GM12878 (cell line): ENCODE data around the gene CHD6. TPM values are rescaled to one million over a fixed set of nuclear protein-coding genes. Genes with fewer than 3 reads are reported as not detected.

Source experiments
- ATAC-seq: fragments of 200-7000 bp; cut with Tn5 transposase; 3 replicates; pipeline ENCODE4 v1.9.1; 2020; ENCODE audit warnings: mild to moderate bottlenecking, moderate library complexity
- BruUV-seq: library from RNA; stranded (reverse); fragments of 400-500 nt; replicated peaks from 2 replicates; lab custom pipeline; 2021; lab: Mats Ljungman, UMichigan
- CTCF ChIA-PET: fragments of 300-600 bp; sonication (Branson Sonifier 250); formaldehyde crosslinking; extraction: SDS; loops from one replicate; lab custom pipeline; 2021; ENCODE audit warnings: inconsistent platforms; lab: Yijun Ruan, JAX
- POLR2A ChIA-PET: fragments of 350-600 bp; formaldehyde crosslinking; extraction: SDS; loops from one replicate; lab custom pipeline; 2021; ENCODE audit warnings: inconsistent platforms; lab: Charles Lee
- RAD21 ChIA-PET: fragments of 300-600 bp; sonication (Branson Sonifier 250); formaldehyde crosslinking; loops from one replicate; lab custom pipeline; 2023; ENCODE audit warnings: antibody characterized with exemption; ENCODE audit not compliant: unreplicated experiment; lab: Charles Lee
- SMC1A ChIA-PET: fragments of 300-600 bp; sonication (Branson Sonifier 250); formaldehyde crosslinking; loops from one replicate; lab custom pipeline; 2023; ENCODE audit not compliant: unreplicated experiment, uncharacterized antibody; lab: Charles Lee
- DNase-seq: peaks from one replicate; pipeline ENCODE4 v3.0.0-alpha.2; 2011; ENCODE audit warnings: low read depth, low spot score
- FAIRE-seq: peaks from 3 replicates; lab custom pipeline; 2011; peaks lifted over from hg19 to GRCh38; lab: Jason Lieb, UNC
- H2AFZ ChIP-seq: 2 replicates; pipeline ENCODE4 v1.6.0; 2011; ENCODE audit warnings: low read depth, low read length, control low read depth; ENCODE audit not compliant: control insufficient read depth
- H3K27ac ChIP-seq: 2 replicates; pipeline ENCODE4 v1.5.1; 2011; ENCODE audit warnings: control low read depth; ENCODE audit not compliant: control insufficient read depth, insufficient read depth
- H3K27me3 ChIP-seq, 2 experiments: replicated peaks in 1 of 2; 2 replicates each; pipeline versions ENCODE4 v1.6.0 to v1.6.1; 2011; ENCODE audit warnings: low read length in 1 of 2; ENCODE audit not compliant: control insufficient read depth in 2 of 2, insufficient read depth in 2 of 2
- H3K36me3 ChIP-seq, 2 experiments: 2 replicates each; pipeline ENCODE4 v1.5.1; 2011; ENCODE audit warnings: low read length in 1 of 2; ENCODE audit not compliant: control insufficient read depth in 2 of 2, insufficient read depth in 2 of 2
- H3K4me1 ChIP-seq: 2 replicates; pipeline ENCODE4 v1.6.1; 2011; ENCODE audit warnings: mild to moderate bottlenecking, low read length, moderate library complexity, mixed read lengths; ENCODE audit not compliant: control insufficient read depth, insufficient read depth
- H3K4me2 ChIP-seq: 2 replicates; pipeline ENCODE4 v1.6.0; 2011; ENCODE audit warnings: control low read depth; ENCODE audit not compliant: control insufficient read depth, insufficient read depth
- H3K4me3 ChIP-seq: fragments of 200-600 bp; sonication (generic); 2 replicates; pipeline ENCODE4 v1.5.1; 2016
- H3K79me2 ChIP-seq: 2 replicates; pipeline ENCODE4 v1.6.0; 2011; ENCODE audit warnings: low read length; ENCODE audit not compliant: control insufficient read depth, insufficient read depth
- H3K9ac ChIP-seq: 2 replicates; pipeline ENCODE4 v1.8.0; 2011; ENCODE audit warnings: low read length, control low read depth, mixed read lengths; ENCODE audit not compliant: control insufficient read depth, insufficient read depth
- H3K9me3 ChIP-seq: replicated peaks from 3 replicates; pipeline ENCODE4 v1.5.1; 2011; ENCODE audit warnings: mild to moderate bottlenecking, low read length; ENCODE audit not compliant: control insufficient read depth, insufficient read depth
- H4K20me1 ChIP-seq: 2 replicates; pipeline ENCODE4 v1.6.0; 2011; ENCODE audit not compliant: control insufficient read depth, insufficient read depth
- CTCF ChIP-seq, 3 experiments: IDR thresholded peaks in 2 of 3; conservative IDR thresholded peaks in 1 of 3; 2 replicates each; pipeline ENCODE4 v1.5.1; 2011; ENCODE audit warnings: low read depth in 3 of 3, low read length in 3 of 3, mild to moderate bottlenecking in 3 of 3, control low read depth in 2 of 3, moderate library complexity in 2 of 3, inconsistent platforms in 1 of 3, mixed read lengths in 1 of 3; ENCODE audit not compliant: control insufficient read depth in 2 of 3, insufficient read depth in 1 of 3; ENCODE audit errors: extremely low read depth in 1 of 3
- WGBS: methylation state at CpG from one replicate; pipeline ENCODE4 v1.1.6; 2016; ENCODE audit warnings: low lambda C conversion rate; ENCODE audit not compliant: insufficient replicate concordance, insufficient coverage; ENCODE audit errors: missing lambda C conversion rate; 5-methylcytosine and 5-hydroxymethylcytosine counted together
- in situ Hi-C: fragments of 300-500 bp; cut with MboI; formaldehyde crosslinking; loops from 9 replicates; pipeline ENCODE4 v1.14.3; 2018; ENCODE audit warnings: mixed read lengths
- intact Hi-C: fragments of 100-400 bp; cut with micrococcal nuclease; formaldehyde crosslinking; loops from one replicate; pipeline ENCODE4 v1.14.2; 2022; ENCODE audit not compliant: unreplicated experiment
- polyA plus RNA-seq, 11 experiments: library from polyadenylated mRNA; depleted of rRNA in 4 of 11; unstranded in 6 of 11; stranded (reverse) in 5 of 11; fragments of >200 nt; fragmentation: Nextera tagmentation in 4 of 11; fragmentation: Illumina TruSeq in 1 of 11; extraction: Ambion mirVana in 4 of 11; extraction: Trizol in 1 of 11; gene quantifications; 1 replicate in 1 of 11; 2 replicates in 10 of 11; pipeline versions ENCODE4 v1.2.1 to v1.2.3, GENCODE V29; 2011 to 2016; ENCODE audit warnings: inconsistent platforms in 2 of 11, missing spikeins in 2 of 11, low read depth in 1 of 11
- total RNA-seq, 4 experiments: library from RNA; depleted of rRNA in 3 of 4; stranded (reverse); fragments of >200 nt in 3 of 4; fragmentation: Illumina TruSeq in 1 of 4; extraction: Trizol in 1 of 4; gene quantifications; 2 replicates each; pipeline versions ENCODE4 v1.2.1 to v1.2.3, GENCODE V29; 2013 to 2021
- TF ChIP-seq, protein P1 (sequence below): IDR thresholded peaks from 2 replicates; pipeline ENCODE4 v1.6.1; 2012; ENCODE audit warnings: low read depth, low read length, improper control_type of control experiment
- TF ChIP-seq, protein P2 (sequence below): fragments of 450-650 bp; formaldehyde crosslinking; IDR thresholded peaks from 2 replicates; pipeline ENCODE4 v1.5.0; 2022; ENCODE audit warnings: mild to moderate bottlenecking, missing genetic modification characterization

The CHD6 gene
- total and polyA plus RNA-seq, 10 of the 15 experiments (the other 5 are each of a cell fraction or from before 2014, with no cell fraction given): 4.3 to 25.5 (median 17.1) TPM

- Histone ChIP-seq H3K27me3 (no peaks in the 10 kb centered on the region; a peak in 1 of 4 replicates), H2AFZ (no peak overlapping the region), H3K79me2 (no peaks in the 10 kb centered on the region), H4K20me1 (no peaks in the 10 kb centered on the region), H3K4me2 (no peak overlapping the region), H3K36me3 (no peaks in the 10 kb centered on the region), H3K9ac (no peak overlapping the region), H3K4me1 (no peaks in the 10 kb centered on the region), H3K27ac (no peak overlapping the region), H3K4me3 (no peak overlapping the region), H3K9me3 (no peaks in the 10 kb centered on the region)
- FAIRE-seq: no peak
- intact Hi-C loops: no loop called here
- no peak for DNase-seq
- ChIA-PET POLR2A (no interaction called here), RAD21 (no interaction called here), CTCF (interaction anchor here (0.7 kb wide), 1 partner anchor 10 kb away, joined by 4 read pairs; no protein-coding TSS in a partner anchor), SMC1A (no interaction called here)
- in situ Hi-C loops: no loop called here
- 56% methylated on average over 13 of the region's 13 CpGs for WGBS
- no TSS peak for BruUV-seq
- no peak for TF ChIP-seq CTCF (IDR thresholded peaks at IDR 0.05 in 2 of 3, conservative IDR thresholded peaks at IDR 0.05 in 1 of 3; ENCODE audit: control insufficient read depth in 2 of 3, extremely low read depth in 1 of 3, insufficient read depth in 1 of 3, low read depth in 3 of 3, low read length in 3 of 3)
- TF ChIP-seq, protein P1, sequence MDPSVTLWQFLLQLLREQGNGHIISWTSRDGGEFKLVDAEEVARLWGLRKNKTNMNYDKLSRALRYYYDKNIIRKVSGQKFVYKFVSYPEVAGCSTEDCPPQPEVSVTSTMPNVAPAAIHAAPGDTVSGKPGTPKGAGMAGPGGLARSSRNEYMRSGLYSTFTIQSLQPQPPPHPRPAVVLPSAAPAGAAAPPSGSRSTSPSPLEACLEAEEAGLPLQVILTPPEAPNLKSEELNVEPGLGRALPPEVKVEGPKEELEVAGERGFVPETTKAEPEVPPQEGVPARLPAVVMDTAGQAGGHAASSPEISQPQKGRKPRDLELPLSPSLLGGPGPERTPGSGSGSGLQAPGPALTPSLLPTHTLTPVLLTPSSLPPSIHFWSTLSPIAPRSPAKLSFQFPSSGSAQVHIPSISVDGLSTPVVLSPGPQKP: no peak
- TF ChIP-seq, protein P2, sequence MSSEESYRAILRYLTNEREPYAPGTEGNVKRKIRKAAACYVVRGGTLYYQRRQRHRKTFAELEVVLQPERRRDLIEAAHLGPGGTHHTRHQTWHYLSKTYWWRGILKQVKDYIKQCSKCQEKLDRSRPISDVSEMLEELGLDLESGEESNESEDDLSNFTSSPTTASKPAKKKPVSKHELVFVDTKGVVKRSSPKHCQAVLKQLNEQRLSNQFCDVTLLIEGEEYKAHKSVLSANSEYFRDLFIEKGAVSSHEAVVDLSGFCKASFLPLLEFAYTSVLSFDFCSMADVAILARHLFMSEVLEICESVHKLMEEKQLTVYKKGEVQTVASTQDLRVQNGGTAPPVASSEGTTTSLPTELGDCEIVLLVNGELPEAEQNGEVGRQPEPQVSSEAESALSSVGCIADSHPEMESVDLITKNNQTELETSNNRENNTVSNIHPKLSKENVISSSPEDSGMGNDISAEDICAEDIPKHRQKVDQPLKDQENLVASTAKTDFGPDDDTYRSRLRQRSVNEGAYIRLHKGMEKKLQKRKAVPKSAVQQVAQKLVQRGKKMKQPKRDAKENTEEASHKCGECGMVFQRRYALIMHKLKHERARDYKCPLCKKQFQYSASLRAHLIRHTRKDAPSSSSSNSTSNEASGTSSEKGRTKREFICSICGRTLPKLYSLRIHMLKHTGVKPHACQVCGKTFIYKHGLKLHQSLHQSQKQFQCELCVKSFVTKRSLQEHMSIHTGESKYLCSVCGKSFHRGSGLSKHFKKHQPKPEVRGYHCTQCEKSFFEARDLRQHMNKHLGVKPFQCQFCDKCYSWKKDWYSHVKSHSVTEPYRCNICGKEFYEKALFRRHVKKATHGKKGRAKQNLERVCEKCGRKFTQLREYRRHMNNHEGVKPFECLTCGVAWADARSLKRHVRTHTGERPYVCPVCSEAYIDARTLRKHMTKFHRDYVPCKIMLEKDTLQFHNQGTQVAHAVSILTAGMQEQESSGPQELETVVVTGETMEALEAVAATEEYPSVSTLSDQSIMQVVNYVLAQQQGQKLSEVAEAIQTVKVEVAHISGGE (CRISPR knock-in tag): no peak
- ATAC-seq: no peak
These were observed 261.2 kb downstream of the CHD6 start for GRCh38 chr20:41356951-41357350.
